NOMO-1 treated with dmso at 0.1 percent for 144 hours (cell line): ENCODE results near the gene HPCAL1.

Experiments used
- DNase-seq: peaks from one replicate; lab custom pipeline; 2025; ENCODE audit not compliant: unreplicated experiment; lab: John Stamatoyannopoulos, UW

HPCAL1 gene

DNA sequence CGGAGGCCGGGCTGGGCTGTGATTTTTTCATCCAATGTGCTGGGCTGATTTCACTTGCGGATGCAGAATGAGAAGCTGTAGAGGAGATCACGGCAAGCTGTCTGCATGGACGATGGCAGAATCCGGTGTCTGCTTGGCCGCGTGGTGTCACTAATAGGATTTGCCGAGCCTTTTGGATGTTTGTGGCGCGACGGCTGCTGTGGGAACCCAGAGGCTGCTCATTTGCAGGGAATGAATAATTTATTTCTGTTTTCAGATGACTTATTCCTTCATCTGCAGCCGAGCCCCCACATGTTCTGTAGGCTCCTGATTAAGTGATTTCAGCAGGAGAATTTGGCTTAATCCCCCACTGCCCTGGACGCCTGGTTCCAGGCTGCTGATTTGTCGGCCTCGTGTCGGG is 82.8 kb downstream of the HPCAL1 start:
- DNase-seq: no peak

DNA sequence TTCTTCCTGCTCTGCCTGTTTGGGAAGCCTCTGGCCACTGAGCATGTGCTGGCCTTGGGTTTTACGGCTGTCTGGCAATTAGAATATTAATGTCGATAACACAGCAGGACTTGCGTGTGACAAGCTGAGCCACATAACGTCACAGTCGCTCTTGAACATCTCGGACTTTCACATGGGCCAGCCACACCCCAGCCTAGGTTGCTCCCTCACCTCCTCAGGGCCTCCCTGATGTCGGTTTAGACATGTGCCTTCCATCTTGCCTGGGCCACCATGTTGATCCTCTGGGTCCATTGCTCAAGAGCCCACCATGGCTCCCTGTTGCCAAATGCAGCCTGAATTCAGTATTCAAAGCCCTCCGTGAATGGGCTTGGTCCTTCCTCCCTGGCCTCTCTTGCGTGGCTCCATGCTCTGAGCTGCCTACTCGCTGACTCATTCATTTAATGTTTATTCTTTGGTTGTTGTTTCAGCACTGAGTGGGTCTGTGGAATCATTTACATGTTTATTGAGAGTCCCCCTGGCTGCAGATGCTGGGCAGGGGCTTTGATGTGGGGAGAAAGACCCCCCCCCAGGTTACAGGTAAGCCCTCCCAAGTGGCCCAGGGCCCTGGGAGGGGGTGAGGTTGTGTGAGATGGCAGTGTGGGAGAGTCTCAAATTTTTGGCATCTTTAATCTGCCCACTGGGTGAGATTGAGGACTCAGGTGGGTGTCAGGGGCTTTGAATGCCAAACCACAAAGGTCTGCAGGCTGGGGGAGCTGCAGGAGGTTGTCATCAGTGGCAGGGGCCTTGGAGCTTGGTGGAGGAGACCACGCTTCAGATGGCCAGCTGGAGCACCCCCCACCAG is 83.4 kb downstream of the HPCAL1 start:
- DNase-seq: no peak

DNA sequence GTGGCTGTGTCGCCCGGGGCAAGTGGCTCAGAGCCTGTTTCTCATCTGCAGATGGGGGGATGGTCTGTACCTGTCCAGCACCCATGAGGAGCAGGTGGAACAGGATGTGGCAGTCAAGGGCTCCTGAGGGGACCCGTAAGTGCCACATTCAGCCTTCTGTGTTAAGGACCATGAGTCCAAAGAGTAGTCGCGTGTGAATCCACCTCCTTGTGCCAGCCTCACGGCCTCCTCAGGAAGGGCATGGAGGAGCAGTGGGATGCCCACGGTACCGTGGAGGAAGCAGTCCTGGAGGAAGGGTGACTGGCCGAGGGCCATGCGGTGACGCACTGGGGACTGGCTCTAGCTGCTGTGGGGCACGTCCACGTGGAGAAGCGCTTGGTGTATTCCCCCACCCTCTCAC is 84.3 kb downstream of the HPCAL1 start:
- DNase-seq: no peak

GRCh38 chr2:10388954-10389560 is 86.4 kb downstream of the HPCAL1 start:
- DNase-seq: no peak

DNA sequence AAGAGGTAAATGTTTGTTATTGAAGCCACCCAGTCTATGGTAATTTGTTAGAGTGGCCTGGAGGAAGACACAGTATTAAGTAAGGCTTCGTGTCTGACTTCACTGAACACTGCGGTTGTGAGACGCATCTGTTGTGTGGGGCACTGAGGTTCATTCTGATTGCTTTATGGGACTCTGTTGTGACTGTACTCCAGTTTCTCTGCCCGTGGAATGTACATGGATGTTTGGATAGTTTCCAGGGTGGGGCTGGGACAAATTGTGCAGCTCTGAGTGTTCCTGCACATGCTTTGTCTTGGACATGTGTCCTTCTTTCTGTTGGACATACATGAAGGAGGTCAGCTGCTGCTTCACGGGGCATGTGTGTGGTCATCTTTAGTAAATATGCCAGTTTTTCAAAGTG is 86.9 kb downstream of the HPCAL1 start:
- DNase-seq: no peak

DNA sequence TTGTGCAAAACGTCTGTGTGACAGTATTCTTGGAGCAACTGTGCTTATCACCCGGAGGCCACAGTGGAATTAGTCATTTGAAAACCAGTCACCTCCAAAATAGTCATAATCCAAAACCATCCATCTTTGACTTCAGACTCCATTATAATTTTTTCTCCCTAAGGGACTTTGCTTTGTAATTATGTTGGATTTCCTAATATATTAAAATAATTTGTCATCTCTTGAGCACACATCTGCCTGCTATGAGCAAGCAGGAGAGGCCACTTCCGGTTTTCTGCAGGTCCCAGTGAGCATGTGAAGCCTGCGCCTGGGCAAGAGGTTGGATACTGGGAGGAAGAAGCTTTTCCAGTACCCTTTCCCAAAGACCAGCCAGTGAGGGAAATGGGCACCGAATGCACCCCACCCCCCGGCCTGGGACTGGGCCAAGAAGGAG is 87.7 kb downstream of the HPCAL1 start:
- no peak for DNase-seq

DNA sequence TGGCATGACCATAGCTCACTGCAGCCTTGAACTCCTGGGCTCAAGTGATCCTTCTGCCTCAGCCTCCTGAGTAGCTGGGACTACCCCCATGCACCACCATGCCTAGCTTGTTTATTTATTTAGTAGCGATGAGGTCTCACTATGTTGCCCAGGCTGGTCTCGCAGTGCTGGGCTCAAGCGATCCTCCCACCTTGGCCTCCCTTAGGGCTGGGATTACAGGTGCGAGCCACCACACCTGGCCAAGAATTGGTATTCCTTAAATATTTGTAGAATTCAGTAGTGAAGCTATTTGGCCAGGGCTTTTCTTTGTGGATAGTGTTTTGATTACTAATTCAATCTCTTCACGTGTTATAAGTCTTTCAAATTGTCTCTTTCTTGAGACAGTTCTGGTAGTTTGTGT is 89.4 kb downstream of the HPCAL1 start:
- no peak for DNase-seq

- DNase-seq: no peak
Measured at GRCh38 chr2:10392548-10392947, 89.8 kb downstream of the HPCAL1 start.

GRCh38 chr2:10392951-10393639 is 90.4 kb downstream of the HPCAL1 start:
- no peak for DNase-seq

GRCh38 chr2:10393640-10393982 is 90.9 kb downstream of the HPCAL1 start:
- no peak for DNase-seq

GRCh38 chr2:10395893-10396292 is 93.2 kb downstream of the HPCAL1 start:
- no peak for DNase-seq

- no peak for DNase-seq
Measured at GRCh38 chr2:10396464-10396863, 93.8 kb downstream of the HPCAL1 start.

- DNase-seq: no peak
Measured at GRCh38 chr2:10397297-10397875, 94.7 kb downstream of the HPCAL1 start.

DNA sequence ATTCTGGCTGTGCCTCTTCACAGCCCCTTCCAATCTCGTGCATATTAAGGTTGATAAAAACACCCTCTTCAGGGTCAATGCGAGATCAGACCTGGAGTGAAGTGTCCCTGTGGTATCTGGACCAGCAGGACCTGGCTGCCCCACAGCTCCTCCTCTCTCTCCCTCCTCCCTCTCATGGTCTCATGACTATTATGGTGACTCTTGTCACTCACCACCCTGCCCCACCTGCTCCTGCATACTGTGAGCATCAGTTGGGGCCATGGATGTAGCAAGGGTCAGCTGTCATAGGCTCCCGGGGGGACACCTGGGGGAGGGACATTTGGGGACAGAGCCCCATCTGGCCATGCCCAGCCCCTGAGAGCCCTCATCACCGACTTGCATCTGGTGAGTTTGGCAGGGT is 95.2 kb downstream of the HPCAL1 start:
- no peak for DNase-seq

DNA sequence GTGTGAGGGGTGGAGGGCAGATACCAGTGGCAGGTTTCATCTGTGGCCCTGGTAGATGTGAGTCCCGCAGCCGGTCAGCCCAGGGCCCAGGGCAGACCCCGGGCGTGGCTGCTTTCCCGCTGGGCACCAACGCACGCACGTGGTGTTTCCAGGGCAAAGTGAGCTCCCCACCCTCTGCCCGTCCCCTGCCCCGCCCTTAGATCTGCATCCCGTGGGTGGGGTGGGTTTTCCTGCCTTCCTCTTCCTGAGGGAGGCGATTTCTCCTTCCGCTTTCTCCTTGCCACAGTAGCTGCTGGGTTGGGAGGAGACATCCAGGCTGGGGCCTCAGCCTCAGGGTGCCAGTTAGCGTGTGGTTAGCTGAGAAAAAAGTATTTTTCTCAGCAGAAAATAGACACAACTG is 95.8 kb downstream of the HPCAL1 start:
- peak; percentile 45 for DNase-seq

GRCh38 chr2:10399358-10399757 is 96.7 kb downstream of the HPCAL1 start:
- DNase-seq: no peak

GRCh38 chr2:10400002-10400401 is 97.3 kb downstream of the HPCAL1 start:
- no peak for DNase-seq

DNA sequence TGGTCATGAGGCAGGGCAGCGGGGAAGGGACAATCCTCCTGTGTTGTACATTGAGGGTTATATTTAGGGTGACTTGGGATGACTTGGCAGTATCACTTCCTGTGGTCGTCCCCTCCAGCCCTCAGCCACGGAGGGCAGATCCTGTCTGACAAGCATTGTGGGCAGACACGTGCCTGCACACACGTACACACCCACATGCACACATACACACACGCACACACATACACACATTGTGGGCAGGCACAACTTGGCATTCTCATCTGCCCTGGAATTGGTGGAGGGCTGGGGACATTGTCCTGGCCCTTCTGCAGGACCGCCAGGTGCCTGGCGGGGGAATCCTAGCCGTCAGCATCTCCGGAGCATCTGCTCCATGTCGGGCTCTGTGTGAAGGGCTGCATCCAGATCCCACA is 97.9 kb downstream of the HPCAL1 start:
- peak; percentile 85 for DNase-seq

DNA sequence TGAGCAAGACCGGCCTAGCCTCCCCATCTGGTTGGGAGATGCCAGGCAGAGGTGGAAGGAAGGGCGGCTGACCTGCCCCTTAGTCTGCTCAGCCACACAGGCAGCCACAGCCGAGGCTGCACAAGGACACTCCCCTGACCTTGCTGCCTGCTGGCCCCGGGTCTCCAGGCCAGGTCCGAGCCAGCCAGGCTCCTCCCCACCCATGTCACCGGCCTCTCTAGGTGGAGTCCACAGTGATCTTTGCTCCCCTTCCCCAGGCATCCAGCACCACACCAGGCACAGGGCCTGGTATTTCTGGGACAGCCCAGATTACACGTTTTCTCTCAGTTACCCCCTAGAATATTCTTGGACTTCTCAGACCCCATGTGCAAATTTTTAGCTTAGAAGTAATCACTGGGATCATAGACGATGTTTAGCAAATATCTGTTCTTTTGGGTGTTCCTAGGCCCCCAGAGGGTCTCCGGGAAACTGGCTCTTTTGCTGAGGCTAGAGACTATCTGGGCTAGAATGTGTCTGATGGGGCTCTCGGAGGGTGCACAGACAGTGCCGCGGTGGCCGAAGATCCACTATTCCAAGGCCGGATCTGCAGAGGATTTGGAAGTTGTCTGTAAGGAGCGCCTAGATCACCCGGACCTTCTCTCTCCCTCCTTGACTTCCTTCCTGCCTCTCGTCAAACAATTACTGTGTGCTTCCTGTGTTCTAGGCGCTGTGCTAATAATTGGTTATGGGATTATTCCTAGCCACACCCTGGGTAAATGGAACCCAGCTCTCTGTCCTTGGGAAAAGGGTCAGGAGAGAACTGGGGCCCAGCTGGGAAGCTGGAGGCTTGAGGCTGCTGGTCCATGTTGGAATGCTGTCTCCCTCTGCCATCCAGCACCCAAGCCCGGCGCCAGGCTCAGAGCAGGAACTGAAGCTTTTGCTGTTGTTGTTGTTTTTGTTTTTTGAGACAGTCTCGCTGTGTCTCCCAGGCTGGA is 98.6 kb downstream of the HPCAL1 start:
- DNase-seq: no peak

GRCh38 chr2:10402062-10402585 is 99.4 kb downstream of the HPCAL1 start:
- DNase-seq: no peak
